ENCODE data around the gene CREB3L2.

Gene CREB3L2

DNA sequence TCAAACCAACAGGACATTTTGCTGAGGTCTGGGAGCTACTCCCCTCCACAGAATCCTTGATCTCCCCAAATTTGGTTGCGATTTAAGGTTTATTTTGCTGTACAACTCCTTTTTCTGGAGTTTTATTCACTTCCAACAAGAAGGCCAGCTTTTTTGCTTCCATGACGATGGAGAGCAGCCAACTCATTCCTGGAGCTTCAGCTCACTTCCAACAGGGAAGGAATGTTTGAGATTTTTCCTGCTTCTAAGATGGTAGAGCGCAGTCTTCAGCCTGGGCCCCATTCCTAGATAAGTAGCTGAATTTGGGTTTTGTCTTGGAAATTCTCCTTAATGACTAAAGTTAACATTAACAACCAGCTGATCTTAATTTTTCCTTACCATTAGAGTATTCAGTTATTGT, 30.9 kb upstream of the CREB3L2 start:
- ChIA-PET CTCF (interaction anchor here (1.0 to 1.2 kb wide), 4 partner anchors 24 to 129 kb away, joined by 3 to 7 read pairs (median 3); partner anchors contain the start of gene CREB3L2), POLR2A (no interaction called here)
- TF ChIP-seq CTCF (IDR thresholded peaks at IDR 0.05; ENCODE audit: control extremely low read depth, extremely low read depth, low read depth, missing control alignments) = no peak
- DNase-seq (ENCODE audit: extremely low spot score) = no peak

DNA sequence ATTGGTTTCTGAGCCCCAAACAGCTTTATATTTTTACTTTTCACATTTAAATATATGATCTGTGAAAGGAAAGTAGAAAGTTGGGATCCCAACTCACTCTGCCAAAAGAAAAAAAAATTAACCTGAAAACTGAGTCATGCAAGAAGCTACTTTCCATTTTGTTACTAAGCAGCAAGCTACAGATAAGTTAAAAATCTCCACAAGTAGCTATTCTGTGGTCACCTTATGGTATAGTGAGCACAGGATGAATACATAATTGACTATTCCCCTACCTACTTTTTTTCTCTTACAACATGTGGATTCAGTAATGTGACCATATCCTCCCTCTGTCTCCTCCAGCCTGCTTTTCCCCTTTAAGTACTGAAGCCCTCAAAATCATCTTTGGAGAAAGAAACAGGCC, 30.3 kb upstream of the CREB3L2 start:
- no peak for TF ChIP-seq CTCF (IDR thresholded peaks at IDR 0.05; ENCODE audit: control extremely low read depth, extremely low read depth, low read depth, missing control alignments)
- ChIA-PET POLR2A (no interaction called here), CTCF (interaction anchor here (1.0 to 1.2 kb wide), 3 partner anchors 23 to 128 kb away, joined by 3 to 7 read pairs (median 3); partner anchors contain the start of gene CREB3L2)
- DNase-seq (ENCODE audit: extremely low spot score) = no peak

GRCh38 chr7:138030679-138031351, 28.9 kb upstream of the CREB3L2 start:
- CTCF ChIA-PET = interaction anchor here (1.8 kb wide), 1 partner anchor 28 kb away, joined by 6 read pairs; the partner anchor contains the start of gene CREB3L2
- POLR2A ChIA-PET = no interaction called here
- TF ChIP-seq CTCF (IDR thresholded peaks at IDR 0.05; ENCODE audit: control extremely low read depth, extremely low read depth, low read depth, missing control alignments) = no peak
- no peak for DNase-seq (ENCODE audit: extremely low spot score)

DNA sequence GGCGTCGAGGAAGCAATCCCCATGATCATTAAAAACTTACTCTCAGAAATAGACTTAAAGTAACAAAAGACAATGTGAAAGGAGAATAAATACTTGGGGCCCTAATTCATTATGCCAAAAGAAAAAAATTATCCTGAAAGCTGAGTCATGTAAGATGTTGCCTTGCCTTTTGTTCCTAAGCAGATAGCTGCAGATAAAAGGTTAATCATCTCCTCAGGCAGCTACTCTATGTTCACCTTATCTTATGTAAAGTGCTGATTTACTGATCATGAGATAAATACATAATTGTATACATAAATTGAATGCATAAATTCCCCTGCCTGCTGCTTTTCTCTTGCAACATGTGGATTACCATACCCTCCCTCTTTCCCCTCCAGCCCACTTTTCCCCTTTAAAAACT, 28.1 kb upstream of the CREB3L2 start:
- ChIA-PET CTCF (interaction anchor here (1.8 kb wide), 1 partner anchor 27 kb away, joined by 6 read pairs; the partner anchor contains the start of gene CREB3L2), POLR2A (no interaction called here)
- no peak for TF ChIP-seq CTCF (IDR thresholded peaks at IDR 0.05; ENCODE audit: control extremely low read depth, extremely low read depth, low read depth, missing control alignments)
- no peak for DNase-seq (ENCODE audit: extremely low spot score)

- ChIA-PET POLR2A (no interaction called here), CTCF (interaction anchor here (1.0 to 1.1 kb wide), 2 partner anchors 11 to 125 kb away, joined by 3 read pairs; no protein-coding TSS in a partner anchor)
- DNase-seq (ENCODE audit: extremely low spot score) = no peak
- no peak for TF ChIP-seq CTCF (IDR thresholded peaks at IDR 0.05; ENCODE audit: control extremely low read depth, extremely low read depth, low read depth, missing control alignments)
These were observed 27.2 kb upstream of the CREB3L2 start for GRCh38 chr7:138029126-138029525.

GRCh38 chr7:138027100-138027499, 25.2 kb upstream of the CREB3L2 start:
- no peak for TF ChIP-seq CTCF (IDR thresholded peaks at IDR 0.05; ENCODE audit: control extremely low read depth, extremely low read depth, low read depth, missing control alignments)
- POLR2A ChIA-PET = no interaction called here
- CTCF ChIA-PET = interaction anchor here (1.0 to 2.1 kb wide), 5 partner anchors 9 to 218 kb away, joined by 3 to 8 read pairs (median 5); partner anchors contain the start of gene CREB3L2
- no peak for DNase-seq (ENCODE audit: extremely low spot score)
